Astrocyte of the cerebellum (primary cell): Measurements from ENCODE around the gene COL16A1.
A peak's percentile ranks its signal among the peaks of the same experiment; 100 is the strongest.
"Not testable (repeated sequence)": the region's sequence is repeated elsewhere in the genome, so short reads cannot be mapped to it uniquely, and the experiment has no call there.

Source experiments
- DNase-seq: peaks from one replicate; pipeline ENCODE4 v3.0.0-alpha.2; 2011; ENCODE audit warnings: low read depth
- H3K4me3 ChIP-seq: 2 replicates; pipeline ENCODE4 v1.5.1; 2011; ENCODE audit warnings: mild to moderate bottlenecking, low read depth, low read length, moderate library complexity
- in situ Hi-C: cut with HindIII; loops from 2 replicates; pipeline ENCODE4 v1.10.0; 2017; ENCODE audit warnings: low sequenced_read_pairs
- TF ChIP-seq, protein P1 (sequence below): IDR thresholded peaks from 2 replicates; pipeline ENCODE4 v1.5.1; 2012; ENCODE audit warnings: low read length, low read depth, moderate library complexity, mild to moderate bottlenecking; ENCODE audit errors: missing control alignments

The COL16A1 gene

DNA sequence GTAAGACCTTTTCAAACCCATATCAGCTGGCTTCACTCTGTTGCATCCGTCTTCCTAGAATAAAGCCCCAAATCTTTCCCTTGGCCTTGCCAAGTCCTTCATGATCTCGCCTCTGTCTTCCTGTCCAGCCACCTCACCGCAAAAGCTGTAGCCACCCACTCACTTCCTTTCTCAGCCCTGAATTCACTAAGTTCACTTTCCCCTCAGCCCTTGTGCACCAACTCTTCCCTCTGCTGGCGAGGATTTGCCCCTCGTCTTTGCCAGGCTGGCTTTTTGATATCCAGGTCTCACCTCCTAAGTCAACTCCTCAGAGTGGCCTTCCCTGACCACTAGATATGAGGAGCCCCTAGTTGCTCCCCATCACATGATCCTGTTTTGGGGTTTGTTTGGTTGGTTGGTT lies 3.9 kb upstream of the COL16A1 start:
- no peak overlapping the region for H3K4me3 ChIP-seq
- in situ Hi-C loops: no loop called here
- TF ChIP-seq, protein P1, sequence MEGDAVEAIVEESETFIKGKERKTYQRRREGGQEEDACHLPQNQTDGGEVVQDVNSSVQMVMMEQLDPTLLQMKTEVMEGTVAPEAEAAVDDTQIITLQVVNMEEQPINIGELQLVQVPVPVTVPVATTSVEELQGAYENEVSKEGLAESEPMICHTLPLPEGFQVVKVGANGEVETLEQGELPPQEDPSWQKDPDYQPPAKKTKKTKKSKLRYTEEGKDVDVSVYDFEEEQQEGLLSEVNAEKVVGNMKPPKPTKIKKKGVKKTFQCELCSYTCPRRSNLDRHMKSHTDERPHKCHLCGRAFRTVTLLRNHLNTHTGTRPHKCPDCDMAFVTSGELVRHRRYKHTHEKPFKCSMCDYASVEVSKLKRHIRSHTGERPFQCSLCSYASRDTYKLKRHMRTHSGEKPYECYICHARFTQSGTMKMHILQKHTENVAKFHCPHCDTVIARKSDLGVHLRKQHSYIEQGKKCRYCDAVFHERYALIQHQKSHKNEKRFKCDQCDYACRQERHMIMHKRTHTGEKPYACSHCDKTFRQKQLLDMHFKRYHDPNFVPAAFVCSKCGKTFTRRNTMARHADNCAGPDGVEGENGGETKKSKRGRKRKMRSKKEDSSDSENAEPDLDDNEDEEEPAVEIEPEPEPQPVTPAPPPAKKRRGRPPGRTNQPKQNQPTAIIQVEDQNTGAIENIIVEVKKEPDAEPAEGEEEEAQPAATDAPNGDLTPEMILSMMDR: peak; percentile 37
- no peak for DNase-seq

DNA sequence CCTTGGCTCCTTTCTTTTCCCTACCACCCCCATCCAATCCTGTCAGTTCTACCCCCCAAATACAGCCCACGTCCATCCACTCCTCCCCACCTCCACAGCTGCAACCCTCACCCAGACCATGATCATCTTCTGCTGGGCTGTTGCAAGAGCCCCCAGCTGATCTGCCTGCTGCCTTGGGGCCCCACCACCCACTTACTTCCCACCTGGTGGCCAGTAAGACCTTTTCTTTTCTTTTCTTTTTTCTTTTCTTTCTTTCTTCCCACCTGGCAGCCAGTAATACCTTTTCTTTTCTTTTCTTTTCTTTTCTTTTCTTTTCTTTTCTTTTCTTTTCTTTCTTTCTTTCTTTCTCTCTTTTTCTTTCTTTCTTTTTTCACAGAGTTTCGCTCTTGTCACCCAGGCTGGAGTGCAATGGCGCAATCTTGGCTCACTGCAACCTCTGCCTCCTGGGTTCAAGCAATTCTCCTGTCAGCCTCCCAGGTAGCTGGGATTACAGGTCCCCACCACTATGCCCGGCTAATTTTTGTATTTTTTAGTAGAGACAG lies 3.3 kb upstream of the COL16A1 start:
- H3K4me3 ChIP-seq, in situ Hi-C loops, DNase-seq: not testable (repeated sequence)

DNA sequence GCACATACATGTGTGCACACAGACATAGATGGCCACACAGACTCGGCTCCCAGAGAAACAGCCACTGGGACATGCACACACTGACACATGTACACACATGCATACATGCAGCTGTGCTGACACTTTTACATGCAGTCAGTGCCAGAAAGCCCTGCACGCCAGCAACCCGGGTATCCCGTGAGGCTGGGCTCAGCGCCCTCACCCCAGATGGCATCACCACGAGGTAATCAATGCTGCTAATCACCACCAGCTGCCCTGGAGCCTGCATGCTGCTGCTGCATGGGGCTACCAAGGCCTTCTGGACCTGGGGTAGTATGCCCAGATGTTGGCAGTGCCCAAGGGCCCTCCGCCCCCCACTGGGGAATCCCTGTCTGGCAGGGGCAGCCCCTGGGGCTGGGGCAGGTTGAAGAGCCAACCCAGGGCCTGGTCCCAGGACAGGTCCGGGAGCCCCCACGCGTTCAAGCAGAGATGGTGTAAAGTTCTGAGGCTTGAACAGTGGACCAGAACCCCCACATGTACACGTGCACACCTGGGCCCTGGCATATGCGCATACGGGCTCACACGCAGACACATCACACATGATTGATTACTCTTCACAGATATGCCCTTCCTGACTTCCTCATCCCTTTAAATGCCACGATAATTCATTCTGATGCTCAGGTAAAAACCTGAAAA lies 2.7 kb upstream of the COL16A1 start:
- TF ChIP-seq, protein P1: no peak
- no peak overlapping the region for H3K4me3 ChIP-seq
- no peak for DNase-seq
- in situ Hi-C loops: no loop called here

DNA sequence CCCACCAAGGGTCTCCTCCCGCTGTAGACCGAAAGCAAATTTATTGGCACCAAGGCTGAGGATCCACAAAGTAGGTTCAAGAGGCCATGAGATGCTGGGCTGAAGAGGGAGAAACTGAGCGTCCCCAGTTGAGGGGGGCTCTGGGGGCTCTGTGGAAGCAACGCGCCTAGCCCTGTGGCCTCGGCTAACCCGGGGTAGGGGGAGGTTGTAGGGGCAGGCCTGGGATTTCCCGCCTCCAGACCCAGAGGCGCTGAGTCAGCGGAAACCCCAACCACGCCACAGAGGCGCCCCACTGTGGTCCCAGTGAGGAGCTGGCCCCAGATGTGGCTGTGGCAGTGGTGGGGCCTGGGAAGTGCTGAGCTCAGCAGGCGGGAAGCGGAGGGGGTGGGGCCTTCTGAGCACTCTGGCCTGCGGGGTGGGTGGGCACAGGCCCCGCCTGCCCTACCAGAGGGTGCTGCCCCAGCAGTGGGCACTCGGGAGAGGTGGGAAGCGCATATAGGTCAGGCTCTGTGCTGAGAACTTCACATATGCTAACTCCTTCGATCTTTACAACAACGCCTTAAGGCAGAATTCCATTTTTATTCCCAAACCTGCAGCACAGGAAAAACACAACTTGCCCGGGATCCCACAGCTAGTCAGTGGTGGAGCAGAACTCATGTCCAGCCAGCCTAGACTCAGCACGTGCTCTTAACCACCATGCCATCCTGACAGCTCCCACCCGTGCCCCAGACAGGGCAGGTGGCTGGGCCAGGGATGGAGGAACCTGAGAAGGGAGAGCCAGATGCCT lies 1.5 kb upstream of the COL16A1 start:
- in situ Hi-C loops: no loop called here
- TF ChIP-seq, protein P1: no peak
- no peak for DNase-seq
- H3K4me3 ChIP-seq: no peak overlapping the region

DNA sequence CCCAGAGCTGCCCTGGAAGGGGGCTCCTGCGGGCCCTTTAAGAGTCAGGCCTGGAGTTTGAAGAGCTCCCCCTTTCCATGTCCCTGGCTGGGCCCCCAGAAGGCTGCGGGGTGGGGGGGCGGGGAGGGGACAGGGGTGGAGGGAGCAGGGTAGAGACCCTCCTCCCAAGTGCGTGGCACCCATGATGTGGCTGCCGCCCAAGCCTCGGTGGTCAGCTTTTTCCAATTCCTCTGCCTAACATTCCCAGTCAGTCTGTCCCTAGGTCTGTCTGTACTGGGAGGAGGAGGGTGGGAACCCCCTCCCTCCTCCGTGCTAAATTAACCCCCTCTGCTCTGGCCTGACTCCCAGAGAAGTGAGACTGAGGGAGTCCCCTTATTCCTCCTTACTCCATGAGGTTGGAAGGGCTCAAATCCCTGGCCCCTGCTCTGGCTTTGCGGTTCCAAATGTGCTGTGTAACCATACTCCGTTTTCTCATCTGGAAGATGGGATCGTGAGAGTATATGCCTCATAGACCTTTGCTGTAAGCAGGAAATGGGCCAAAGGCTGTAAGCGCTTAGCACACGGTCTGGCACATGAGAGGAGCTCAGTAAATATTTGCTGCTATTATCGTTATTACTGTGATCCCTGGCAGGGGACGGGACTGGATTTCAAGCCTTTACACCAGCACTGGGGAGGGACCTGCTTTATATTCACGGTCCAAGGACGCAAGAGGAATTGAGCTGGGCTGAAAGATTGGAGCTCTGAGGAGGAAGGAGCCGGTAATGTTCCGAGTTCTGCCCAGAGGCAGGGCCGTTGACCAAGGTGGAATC lies 658 bp upstream of the COL16A1 start:
- peak overlapping the region; percentile 53 for H3K4me3 ChIP-seq
- DNase-seq: peak; percentile 57
- in situ Hi-C loops: no loop called here
- TF ChIP-seq, protein P1: no peak

DNA sequence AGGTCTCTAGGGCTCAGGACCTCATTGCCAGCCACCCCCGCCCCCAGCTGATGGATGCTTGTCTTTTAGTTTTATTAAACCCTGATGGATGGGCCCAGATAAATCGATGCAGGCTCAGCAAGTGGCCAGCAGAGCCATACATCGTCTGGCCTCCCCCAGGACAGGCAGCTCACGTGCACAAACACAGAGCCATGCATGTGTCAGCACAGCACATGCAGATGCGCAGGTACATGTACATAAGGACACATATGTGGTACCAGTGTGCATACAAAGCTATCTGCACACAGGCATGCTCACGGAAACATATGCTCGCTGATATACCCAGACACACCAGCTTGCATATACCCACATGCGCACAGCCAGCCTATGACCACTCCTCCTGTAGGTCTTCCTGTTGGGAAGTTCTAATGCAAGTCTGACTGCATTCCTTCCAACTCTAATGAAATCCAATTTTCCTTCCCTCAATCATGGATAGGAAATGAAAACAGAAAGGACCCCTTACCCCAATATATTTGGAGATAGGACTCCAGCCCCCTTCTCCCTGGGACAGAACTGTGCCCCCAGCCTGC lies 897 bp downstream of the COL16A1 start:
- TF ChIP-seq, protein P1: no peak
- DNase-seq: no peak
- H3K4me3 ChIP-seq: peak overlapping the region; percentile 53
- in situ Hi-C loops: no loop called here
